HCEC 1CT (cell line): Measurements from ENCODE around the gene PDLIM1.
"Not testable (repeated sequence)": the region's sequence is repeated elsewhere in the genome, so short reads cannot be mapped to it uniquely, and the experiment has no call there.

Experiments
- DNase-seq: peaks from one replicate; pipeline ENCODE4 v3.0.0-alpha.2; 2017

PDLIM1 gene

GRCh38 chr10:95237376-95238170, 53.2 kb downstream of the PDLIM1 start:
- peak; percentile 29 for DNase-seq

DNA sequence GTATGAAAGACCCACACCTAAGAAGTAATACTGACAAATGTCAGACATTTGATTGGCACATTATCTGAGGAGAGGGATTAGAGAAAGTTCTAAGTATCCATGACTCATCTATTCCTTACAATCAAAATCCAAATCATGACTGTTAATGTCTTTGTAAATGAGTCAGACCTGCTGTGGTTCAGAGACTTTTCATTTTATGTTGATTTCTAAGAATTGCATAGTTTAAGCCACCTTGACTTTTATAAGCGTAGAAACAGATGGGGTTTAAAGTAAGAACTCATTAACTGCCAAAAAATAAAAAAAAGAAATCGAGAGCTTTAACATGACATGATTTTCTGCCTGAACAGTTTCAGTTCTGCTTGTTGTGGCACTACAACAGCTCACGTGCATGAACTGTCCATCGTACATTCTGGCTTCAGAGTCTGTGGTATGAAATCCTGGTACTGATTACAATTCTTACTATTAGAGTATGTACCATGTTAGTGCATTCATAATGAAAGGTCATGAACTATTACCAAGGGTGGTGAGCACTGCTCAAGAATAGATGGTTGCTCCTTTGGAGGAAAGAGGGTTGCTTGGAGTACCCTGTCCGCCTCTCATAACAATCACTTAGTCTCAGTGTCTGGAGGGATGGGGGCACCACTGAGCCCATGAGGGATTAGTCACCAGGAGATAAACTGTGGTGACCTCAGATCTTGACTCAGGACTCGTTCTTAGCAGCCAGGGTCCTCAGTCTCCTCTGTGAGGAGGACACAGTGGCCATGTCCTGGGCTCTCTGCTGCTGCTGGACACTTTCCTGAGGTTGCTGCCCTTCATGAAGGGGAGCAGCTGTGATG, 54.5 kb downstream of the PDLIM1 start:
- DNase-seq, result peak; percentile 84

DNA sequence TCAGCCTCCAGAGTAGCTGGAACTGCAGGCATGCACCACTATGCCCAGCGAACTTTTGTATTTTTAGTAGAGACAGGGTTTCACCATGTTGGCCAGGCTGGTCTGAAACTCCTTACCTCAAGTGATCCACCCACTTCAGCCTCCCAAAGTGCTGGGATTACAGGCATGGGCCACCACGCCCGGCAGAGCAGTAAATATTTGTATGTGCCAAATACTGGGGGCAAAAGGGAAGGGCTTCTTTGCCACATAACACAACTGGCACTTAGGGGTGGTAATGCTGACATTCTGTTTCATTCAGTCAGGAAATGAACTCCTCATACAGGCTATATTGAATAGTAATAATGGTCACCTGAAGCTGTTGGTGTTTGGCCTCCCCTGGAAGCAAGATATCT, 55.1 kb downstream of the PDLIM1 start:
- DNase-seq, result no peak

GRCh38 chr10:95234951-95235350, 55.9 kb downstream of the PDLIM1 start:
- no peak for DNase-seq

DNA sequence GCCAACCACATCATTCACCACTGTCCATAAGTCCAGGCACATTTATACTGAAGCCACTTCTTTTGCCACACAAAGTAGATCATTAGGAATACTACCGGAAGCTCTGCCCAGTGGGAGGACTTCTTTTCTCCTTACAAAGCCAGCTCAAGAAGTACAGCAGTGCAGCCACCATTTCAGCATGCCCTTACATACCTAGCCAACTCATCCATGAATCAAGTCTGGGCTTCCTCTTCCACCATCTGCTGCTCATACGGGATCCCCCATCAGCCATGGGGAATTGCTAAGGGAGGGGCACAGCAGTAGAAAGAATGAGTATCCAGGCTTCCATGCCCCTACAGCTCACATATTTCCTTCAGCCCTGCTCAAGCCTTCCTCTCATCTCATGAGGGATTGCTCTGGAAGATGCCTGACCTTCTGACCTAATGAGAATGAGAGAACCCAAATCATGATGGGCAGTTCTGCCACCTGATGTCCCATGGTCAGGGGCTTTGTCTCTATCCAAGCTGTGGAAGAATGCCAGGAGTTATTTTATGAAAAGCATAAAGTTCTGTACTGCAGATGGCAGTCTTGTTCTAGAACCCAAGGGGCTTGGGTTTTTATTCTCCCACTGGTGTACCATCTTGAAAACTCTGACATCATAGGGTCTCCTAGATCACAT, 57.3 kb downstream of the PDLIM1 start:
- peak; percentile 21 for DNase-seq

GRCh38 chr10:95230677-95231586, 59.9 kb downstream of the PDLIM1 start:
- DNase-seq, result not testable (repeated sequence)

GRCh38 chr10:95229724-95230627, 60.8 kb downstream of the PDLIM1 start:
- peak; percentile 100 for DNase-seq

GRCh38 chr10:95228934-95229723, 61.7 kb downstream of the PDLIM1 start:
- not testable (repeated sequence) for DNase-seq

DNA sequence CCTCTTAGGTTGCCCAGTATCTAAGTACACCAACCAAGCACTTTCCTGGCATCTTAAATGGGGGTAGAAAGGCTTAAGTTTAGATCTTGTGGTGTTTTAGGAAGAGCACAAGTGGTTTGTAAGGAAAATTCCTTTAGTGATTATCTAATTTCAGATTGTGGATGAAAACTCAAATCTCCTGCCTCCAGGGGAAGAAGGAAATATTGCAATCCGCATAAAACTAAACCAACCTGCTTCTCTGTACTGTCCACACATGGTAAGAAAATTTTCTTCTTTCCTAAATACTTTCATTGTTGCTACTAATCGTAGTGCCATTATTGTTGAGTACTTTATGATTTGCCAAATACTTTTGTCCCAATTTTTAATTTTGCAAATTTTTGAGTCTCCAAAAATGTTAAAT, 65.7 kb downstream of the PDLIM1 start:
- no peak for DNase-seq

DNA sequence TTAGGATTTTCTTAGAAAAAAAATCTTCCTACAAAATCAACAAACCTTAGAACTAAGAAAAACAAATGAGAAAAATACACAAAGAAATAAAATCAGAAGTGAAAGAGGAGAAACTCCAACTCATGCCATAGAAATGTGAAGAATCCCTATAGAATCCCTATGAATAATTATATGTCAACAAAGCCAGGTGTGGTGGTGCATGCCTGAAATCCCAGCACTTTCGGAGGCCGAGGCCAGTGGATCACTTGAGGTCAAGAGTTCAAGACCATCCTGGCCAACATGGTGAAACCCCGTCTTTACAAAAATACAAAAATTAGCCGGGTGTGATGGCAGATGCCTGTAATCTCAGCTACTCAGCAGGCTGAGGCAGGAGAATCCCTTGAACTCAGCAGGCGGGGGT, 69.7 kb downstream of the PDLIM1 start:
- peak; percentile 59 for DNase-seq

- DNase-seq, result no peak
These were observed 70.3 kb downstream of the PDLIM1 start for GRCh38 chr10:95220539-95220938.

DNA sequence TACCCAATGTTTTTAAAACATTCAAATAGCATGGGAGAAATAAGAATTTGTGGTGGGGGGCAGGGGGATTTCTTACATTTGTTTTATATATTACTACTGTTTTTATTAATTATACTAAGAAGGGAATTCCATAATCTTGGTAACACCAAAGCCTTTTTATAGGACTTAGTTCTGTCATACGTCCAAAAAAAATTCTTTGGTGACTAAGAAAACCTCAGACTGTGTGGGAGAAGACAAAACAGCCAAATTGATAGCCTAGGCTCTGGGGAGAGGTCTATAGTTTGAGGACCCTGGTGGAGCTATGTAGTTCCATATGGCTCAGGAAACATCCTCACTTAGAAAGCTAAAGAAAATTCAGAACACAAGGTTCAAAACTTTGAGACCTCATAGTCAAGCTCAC, 73.3 kb downstream of the PDLIM1 start:
- DNase-seq, result peak; percentile 26

DNA sequence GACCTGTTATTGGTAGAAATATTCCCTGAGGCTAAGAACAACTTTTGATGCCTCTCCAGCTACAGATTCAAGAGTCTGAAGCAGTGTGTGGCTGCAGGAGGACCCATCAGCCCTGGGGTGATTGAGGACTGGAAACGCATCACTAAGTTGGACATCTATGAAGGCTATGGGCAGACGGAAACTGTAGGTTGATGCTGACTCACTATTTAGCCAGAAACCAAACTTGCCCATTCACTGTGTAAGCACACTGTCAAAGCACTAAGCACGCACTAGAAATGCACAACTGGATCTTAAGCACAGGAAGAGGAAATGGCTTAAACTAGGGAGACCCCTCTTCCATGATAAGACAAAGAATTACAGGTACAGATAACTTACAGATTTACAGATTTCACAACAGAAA, 76.0 kb downstream of the PDLIM1 start:
- DNase-seq, result no peak

DNA sequence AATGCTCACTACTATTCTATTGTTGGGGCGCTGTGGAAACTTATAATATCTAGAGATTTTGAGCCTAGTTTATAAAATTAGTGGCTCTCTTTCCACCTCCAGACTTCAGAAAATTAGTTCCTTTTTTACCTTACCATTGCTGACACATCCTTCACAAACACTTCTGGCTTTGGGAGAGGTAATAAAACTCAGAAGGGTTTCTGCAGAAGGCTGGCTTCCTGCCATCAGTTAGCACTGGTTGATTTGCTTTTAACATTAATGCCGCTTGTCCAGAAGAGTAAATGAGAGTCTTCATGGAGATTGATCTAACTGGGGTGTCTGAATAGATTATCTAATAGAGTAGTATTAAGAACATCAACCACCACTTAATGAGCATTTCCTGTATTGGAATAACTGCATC, 76.4 kb downstream of the PDLIM1 start:
- no peak for DNase-seq

DNA sequence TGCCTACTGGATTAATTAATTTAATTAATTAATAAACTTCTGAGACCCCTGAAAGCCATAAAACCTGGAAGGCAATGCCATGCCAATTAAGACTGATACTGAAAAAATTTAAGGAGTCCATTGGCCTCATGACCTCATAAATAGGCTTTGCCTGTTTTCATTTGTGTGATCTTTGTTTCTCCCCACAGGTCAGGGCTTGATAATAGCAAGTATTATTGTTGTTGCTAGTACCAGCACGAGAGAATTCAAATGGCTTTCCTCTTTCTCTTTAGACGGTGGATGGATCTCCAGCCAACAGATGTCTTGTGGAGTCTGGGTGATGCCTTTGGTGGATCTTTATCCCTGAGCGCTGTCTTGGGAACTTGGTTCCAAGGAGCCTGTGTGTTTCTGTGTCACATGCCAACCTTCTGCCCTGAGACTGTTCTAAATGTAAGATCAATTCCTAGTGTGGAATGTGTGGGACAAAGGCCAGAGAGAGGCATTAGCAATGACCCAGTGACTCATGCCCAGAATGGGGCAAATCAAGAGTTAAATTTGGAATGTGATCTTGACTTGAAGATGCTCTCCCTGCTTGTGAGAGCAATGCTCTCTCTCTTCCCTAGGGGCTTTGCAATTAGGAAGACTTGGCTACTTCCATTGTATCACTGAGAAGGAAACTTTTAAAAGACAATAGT, 79.1 kb downstream of the PDLIM1 start:
- peak; percentile 40 for DNase-seq

DNA sequence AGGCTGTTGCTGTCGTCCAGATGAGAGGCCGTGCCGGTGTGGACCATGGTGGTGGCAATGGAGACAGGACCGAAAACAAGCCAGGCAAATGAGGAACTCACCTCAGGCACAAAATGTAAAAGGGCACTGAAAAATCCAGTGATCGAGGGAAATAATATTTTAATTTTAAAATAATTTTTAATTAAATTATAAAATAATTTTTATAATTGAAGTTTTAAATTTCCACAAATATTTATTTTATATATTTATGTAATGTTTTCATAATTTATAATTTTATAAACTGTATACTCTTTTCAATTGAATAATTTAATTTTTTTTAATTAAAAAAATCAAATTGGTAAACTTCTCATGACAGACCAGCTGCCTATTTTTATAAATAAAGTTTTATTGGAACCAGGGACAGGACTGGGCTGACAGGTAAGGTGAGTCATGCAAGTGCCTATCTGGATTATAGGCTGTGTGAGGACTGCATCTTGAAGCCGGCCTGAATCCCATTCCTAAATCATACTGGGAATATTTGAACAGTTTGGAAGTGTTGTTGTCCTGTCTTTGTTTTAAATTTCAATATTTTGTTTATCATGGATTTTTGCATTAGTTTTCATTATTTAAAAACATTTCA, 81.2 kb downstream of the PDLIM1 start:
- no peak for DNase-seq

GRCh38 chr10:95208702-95209391, 82.0 kb downstream of the PDLIM1 start:
- peak; percentile 33 for DNase-seq

DNA sequence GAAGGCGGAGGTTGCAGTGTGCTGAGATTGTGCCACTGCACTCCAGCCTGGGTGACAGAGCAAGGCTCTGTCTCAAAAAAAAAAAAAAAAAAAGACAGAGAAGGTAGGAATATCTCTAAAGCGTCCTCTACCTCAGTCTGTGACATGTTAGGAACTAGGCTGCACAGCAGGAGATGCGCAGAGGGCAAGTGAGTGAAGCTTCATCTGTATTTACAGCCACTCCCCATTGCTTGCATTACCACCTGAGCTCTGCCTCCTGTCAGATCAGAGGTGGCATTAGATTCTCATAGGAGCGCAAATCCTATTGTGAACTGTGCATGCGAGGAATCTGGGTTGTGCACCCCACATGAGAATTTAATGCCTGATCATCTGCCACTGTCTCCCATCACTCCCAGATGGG, 87.9 kb downstream of the PDLIM1 start:
- DNase-seq, result not testable (repeated sequence)

- DNase-seq, result peak; percentile 85
These were observed 89.1 kb downstream of the PDLIM1 start for GRCh38 chr10:95201736-95202135.
